Putamen (tissue), 1 donor: Measurements from ENCODE around the gene TMEM232.

Experiments
- DNase-seq: peaks from one replicate; pipeline ENCODE4 v3.0.0-alpha.2; 2016; ENCODE audit warnings: low spot score

TMEM232 gene

GRCh38 chr5:110514030-110514429 is 212.4 kb downstream of the TMEM232 start:
- no peak for DNase-seq

DNA sequence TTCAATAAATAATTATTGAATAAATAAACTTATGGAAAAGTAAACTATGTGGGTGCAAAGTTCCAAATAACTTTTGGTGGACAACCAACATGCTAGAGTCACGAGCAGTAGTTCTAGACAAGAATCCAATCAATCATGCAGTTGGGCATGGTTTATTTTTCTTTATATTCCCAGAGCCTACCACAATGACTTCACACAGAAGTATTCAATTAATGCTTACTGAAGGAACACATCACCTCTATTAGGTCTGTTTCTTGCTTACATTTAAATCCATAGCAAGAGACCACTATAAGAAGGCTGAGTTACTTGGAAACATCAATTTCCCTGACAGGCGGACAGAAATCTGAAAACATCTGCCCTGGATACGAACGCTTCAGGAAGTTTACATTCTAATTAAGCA is 214.2 kb downstream of the TMEM232 start:
- DNase-seq: no peak

DNA sequence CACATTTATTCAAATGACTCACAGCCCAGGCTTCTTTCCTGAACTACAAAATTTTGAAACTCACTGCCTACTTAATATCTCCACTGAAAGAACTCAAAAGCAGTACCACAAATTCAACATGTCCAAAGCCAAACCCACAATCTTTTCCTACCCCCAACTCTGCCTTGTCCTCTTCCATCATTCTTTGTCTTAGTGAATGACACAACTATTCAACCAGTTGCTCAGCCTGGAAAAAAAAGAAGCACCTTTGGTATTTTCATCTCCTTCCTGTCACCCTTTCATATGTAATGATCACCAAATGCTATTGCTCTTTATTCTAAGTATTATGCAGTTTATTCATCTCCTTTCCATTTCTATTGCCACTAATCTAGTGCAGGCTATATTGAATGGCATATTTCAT is 216.3 kb downstream of the TMEM232 start:
- DNase-seq: no peak

- no peak for DNase-seq
These were observed 218.5 kb downstream of the TMEM232 start for GRCh38 chr5:110507972-110508371.

GRCh38 chr5:110506378-110506777 is 220.1 kb downstream of the TMEM232 start:
- DNase-seq: no peak

GRCh38 chr5:110496276-110496675 is 230.2 kb downstream of the TMEM232 start:
- no peak for DNase-seq

DNA sequence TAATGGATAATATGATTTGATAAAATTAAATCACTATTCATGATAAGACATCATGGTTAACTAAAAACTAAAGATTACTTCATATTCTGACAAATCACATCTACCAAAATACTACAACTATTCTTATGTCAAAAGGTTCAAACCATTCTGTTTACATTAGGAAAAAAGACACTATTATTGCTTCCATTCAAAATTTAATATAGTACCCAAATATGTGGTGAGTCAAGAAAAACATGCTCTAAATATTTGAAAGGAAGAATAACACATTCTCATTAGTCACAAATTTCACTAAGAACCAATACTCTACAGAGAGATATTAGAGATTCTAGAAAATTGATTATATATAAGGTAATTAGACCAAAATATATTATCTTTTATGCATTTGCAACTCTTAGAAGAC is 234.0 kb downstream of the TMEM232 start:
- no peak for DNase-seq

DNA sequence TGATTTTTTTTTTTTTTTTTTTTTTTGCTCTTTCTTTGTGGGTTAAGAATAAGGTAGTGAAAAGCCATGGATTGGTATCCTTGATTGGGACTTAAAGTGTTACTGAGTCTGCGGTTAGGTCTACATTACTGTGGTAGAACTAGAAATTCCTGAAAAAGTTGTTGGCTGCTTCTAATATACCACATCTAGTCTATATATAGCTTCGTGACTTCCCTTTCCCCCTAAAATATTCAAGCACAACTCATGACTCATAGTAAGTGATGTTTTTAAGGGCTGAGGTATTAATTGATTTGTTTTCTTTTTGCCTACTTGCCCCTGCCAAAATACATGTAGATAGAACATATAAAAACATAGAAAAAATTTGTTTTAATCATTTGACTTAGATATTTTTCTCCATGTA is 247.6 kb downstream of the TMEM232 start:
- DNase-seq: no peak

GRCh38 chr5:110477911-110478310 is 248.6 kb downstream of the TMEM232 start:
- peak; percentile 58 for DNase-seq

GRCh38 chr5:110476164-110476563 is 250.3 kb downstream of the TMEM232 start:
- DNase-seq: no peak

GRCh38 chr5:110475529-110475928 is 250.9 kb downstream of the TMEM232 start:
- no peak for DNase-seq

DNA sequence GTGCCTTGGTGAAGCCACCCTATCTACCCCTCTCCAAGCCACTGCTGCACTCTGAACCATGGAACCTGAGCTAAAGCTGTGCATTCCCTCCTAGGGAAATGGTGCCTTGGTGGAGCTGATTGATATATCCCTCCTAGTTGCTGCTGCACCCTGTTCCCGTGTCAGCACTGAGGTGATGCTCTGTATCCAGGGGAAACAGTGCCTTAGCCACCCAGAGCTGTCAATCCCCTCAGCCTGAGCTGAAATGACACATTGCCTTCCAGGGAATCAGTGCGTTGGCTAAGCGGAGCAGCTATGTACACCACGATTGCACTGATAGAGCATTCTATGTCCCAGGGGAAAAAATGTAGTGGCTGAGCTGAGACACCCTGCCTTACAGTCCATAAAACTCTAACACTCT is 257.0 kb downstream of the TMEM232 start:
- DNase-seq: peak; percentile 0

DNA sequence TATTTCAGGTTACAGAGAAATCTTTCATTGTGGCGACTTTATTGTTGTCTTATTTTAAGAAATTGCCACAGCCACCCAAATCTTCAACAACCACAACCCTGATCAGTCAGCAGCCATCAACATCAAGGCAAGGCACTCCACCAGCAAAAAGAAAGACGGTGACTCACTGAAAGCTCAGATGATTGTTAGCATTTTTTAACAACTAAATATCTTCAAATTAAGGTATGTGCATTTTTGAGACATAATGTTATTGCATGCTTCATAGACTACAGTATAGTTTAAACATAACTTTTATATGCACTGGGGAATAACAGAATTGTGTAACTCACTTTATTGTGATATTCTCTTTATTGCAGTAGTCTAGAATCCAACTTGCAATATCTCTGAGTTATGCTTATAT is 263.4 kb downstream of the TMEM232 start:
- no peak for DNase-seq

DNA sequence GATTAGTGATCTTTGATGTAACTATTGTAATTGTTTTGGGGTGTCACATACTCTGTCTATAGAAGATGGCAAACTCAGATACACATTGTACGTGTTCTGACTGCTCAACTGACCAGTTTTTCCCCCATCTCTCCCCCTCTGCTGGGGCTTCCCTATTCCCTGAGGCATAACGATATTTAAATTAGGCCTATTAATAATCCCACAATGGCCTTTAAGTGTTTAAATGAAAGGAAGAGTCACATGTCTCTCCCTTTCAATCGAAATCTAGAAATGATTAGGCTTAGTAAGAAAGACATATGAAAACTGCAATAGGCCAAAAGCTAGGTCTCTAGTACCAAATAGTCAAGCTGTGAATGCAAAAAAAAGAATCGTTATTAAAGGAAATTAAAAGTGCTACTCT is 265.6 kb downstream of the TMEM232 start:
- no peak for DNase-seq

DNA sequence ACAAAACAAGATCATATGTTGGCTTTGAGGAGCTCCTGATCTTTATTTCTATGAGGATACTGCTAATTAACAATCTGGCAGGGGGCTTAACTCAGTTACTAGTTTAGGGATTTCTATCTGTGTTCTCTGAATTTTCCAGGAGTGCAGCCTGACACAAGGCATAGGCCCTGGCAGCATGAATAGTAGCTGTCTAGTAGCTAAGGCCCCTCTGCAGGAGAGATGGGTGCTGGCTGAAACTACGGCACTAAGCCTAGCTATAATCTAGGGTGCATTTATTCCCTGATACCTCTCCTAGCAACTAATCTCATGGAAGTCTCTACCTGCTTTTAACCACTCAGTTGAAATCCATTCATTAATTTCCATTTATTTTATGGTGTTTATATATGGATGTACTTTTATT is 268.2 kb downstream of the TMEM232 start:
- DNase-seq: no peak

DNA sequence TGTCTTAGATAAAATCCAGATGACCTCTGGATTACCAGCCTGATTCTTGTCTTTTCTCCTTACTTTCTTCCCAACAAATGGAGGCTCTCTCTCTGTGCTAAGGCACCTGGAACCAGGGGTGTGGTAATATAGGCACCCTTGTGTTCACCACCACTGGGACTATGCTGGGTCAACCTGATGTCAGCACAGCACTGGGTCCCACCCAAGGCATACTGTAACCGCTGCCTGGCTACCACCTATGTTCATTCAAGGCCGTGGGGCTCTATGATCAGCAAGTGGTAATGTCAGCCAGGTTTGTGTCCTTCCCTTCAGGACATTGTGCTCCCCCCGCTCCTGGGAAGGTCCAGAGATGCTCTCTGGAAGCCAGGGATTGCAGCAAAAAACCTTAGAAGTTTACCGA is 283.6 kb downstream of the TMEM232 start:
- DNase-seq: no peak

DNA sequence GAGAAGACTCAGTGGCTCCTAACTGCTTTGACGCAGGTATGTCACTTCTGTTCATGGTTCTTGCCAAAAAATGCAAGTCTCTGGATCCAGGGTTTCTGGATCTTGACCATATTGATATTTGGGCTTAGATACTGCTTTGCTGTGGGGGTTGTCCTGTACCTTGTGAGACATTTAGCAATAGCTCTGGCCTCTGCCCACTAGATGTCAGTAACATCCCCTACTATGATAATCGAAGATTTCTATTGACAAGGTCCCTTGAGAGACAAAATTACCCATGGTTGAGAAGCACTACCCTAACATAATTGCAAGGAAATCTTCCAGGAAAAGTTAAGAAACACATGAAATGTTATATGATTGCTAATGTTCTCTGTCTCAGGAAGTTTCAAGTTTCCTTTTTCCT is 285.4 kb downstream of the TMEM232 start:
- DNase-seq: peak; percentile 5

GRCh38 chr5:110440058-110440457 is 286.4 kb downstream of the TMEM232 start:
- peak; percentile 3 for DNase-seq

DNA sequence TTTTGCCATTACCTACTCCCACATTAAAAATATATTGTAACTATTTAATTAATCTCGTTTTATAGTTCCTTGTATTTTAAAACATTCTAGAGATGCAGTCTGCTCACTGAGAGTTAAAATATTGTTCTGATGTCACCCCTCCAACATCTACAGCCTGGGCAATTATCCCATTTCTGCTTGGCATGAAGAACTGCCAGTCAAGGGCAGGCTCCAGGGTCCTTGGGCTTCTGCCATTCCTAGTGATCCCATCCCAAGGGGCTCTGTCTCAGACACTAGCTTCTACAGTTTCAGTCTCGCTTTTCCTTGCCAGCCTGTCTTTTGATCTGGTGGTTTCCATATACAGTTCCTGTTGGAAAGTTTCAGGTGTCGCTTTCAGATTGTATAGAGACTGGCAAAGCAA is 287.2 kb downstream of the TMEM232 start:
- no peak for DNase-seq

- DNase-seq: no peak
These were observed 291.3 kb downstream of the TMEM232 start for GRCh38 chr5:110435207-110435606.

GRCh38 chr5:110431603-110432002 is 294.9 kb downstream of the TMEM232 start:
- no peak for DNase-seq

DNA sequence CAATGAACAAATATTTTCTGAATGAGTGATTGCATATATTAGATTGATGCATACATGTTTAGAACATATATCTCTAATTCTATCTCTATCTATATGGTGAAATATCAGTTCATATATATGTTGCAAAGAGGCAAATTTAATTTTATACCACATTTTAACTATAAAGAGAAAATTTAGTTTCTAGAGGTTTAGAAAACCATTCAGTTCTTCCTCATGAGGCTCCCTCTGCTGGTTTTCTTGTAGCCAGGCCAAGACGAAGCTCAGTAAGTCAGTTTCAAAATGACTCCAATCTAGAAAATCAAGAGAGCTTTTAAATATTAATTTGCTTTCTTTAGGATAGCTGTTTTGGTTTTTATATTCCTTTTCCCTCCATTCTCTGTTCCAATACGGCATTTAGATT is 312.1 kb downstream of the TMEM232 start:
- DNase-seq: no peak

- no peak for DNase-seq
These were observed 312.6 kb downstream of the TMEM232 start for GRCh38 chr5:110413856-110414255.

- DNase-seq: no peak
These were observed 316.9 kb downstream of the TMEM232 start for GRCh38 chr5:110409571-110409970.

DNA sequence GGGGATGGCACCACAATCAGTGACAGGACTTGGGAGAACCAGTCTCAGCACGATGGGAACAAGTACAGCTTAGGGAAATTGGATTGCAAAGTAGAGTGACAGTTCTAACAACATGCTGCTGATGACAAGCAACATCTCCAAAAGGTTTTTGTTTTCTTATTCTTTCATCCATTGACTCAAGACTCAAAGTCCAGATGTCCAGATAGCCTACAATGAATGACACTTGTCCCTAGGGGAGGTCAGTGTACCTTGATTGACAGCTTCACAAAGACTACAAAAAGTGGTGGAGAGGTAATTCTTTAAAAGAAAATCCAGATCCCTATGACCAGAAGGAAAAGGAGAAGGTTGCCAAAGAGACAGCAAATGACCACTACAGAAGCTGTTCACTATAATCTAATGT is 323.9 kb downstream of the TMEM232 start:
- DNase-seq: no peak
